GM19035 (cell line): Measurements from ENCODE around the gene CETN2.
"Not testable (repeated sequence)": the region's sequence is repeated elsewhere in the genome, so short reads cannot be mapped to it uniquely, and the experiment has no call there.

ENCODE experiments used
- ATAC-seq: cut with Tn5 transposase; IDR thresholded peaks from one replicate; pipeline ENCODE4 v1.9.1; 2021; ENCODE audit not compliant: unreplicated experiment

Gene CETN2

DNA sequence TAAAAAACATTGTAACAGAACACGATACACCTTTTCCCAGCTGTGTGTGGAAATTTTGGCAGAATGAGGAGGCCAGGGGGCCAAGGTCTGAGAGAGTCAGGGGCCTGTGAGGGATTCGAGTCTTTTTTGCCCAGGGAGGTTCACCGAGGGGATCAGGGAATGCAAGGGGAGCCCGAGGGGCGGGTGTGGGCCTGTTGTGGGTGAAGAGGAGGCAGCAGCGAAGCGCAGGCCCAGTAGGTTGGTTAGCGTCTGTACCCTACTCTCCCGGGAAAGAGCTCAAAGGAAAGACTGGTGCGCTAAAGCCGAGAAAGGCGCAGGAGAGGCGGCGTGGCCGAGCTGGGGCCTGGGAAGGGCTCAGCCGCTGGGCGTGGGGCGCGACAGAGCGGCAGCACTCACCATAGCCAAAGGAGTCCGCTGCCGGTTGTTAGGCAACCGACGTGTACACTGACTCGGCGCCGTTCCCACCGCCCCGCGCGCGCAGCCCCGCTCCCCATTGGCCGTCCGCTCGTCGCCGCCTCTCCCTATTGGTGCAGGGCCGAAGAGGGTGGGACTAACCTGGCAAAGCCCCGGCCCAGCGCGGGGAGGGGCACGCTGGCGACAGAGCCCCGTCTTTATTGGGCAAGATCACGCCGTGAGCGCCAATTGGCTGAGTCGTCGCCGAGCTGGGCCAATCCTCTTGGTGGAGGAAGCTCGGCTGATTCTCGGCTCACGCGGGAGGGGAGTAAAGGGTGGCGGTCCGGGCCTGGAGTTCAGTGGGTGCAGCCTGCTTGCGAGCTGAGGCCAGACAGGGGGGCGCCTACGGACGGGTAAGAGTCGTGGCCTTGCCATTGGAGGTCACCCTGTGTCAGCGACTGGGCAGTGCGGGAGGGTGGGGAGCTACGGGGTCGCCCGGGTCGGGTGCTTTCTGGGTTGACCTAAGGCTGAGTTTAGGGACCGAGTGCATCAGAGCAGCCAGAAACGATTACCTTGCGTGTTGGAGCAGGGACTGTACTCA, at the start of gene CETN2, which contains the start of gene NSDHL:
Gene CETN2 (minus strand): TSS at position 446 of the 994 bp plus-strand sequence. CDS start 47 bp downstream, at position 399.
Gene NSDHL (plus strand): TSS at position 752 of the 994 bp plus-strand sequence. CDS start 15,262 bp downstream, outside the sequence.
- peak; percentile 98 for ATAC-seq

DNA sequence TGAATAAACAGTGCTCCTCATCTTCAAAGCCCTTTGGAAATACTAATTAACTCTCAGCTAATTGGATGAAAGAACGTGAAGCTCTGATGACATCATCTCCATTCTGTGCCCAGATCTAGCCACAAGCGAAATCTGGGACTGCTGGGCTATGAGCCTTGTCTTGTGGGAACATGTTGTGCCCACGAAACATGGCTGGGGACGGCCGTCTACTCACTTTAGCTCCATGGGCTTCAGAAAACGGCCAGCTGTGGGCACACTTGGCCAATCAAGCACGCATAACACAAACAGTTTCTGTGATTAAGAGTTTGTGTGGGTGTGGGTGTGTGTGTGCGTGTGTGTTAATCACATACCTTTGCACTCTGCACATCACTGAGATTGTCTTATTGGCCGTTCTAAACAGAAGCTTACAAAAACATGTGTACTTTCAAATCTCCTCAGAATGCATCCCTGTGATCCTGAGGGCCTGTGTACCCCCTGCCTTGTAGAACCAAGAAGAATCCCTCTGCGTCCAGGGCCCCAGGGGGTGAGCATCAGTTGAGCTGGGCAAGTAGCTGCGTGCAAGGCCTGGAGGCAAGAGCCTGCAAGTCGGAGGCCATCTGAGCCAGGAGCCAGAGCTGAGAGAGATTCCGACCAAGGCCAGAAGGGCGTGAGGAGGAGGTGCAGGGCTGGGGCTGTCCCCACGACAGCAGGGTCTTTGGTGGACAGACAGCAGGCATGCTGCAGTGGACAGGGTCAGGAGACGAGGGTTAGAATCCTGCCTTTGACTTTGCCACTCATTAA, 48.6 kb upstream of the CETN2 start:
- ATAC-seq = no peak

DNA sequence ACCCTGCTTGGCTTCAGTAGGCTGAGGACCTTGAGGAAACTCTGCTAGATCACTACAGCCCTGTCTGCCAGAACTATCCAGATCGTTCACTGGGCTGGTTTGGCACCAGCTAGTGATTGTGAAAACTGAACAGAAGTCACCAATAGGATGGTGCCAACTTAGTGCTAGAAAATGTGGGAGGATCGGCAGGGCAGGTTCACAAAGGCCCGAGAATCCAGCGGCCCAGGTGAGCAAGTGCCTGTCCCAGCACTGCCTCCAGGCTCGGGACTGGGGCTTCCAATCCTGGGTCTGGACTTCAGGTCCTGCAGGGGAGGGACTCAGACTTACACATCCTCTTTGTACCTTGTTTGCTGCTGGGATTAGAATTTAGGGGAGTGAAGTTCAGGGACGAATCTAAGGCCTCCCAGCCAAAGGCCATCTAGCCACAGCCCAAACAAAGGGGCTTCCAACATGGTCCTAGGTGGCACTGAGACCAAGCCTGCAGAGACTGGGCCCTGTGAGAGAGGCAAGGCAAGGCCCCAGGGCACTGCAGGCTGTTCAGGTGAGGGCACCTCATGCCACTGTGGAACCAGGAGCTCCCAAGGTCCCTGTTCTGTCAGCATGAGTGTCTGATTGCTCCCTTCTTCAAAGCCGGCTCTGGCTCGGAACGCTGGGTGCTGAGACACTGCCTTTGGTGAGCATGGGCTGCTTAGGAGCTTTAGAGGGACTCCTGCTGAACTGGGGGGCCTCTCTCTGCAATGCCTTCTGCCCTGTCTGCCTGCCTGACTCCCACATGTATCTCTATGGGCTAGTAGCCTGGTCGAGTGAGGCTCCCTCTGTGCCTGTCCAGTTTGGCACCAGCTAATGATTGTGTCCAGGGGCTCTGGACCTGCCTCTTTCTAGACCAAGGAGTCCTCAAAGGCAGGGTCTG, 46.6 kb upstream of the CETN2 start:
- ATAC-seq = no peak

DNA sequence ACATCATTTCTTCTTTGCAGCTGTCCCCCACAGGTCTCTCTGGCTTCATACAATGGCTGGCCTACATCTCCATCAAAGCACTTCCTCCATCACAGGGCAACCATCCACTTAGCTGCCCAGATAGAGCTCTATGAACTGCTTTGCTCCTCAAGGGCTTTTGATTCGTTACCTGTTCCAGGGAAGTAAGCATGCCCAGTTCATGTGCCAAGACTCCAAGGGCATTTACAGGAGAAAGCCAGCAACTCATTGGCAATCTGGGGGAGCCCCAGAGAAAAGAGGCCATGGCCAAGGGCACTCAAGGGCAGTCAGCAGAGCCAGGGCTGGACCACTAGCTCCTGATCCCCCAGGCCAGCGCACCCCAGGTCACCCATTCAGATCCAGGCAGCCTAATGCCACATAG, 42.8 kb upstream of the CETN2 start:
- ATAC-seq = no peak

DNA sequence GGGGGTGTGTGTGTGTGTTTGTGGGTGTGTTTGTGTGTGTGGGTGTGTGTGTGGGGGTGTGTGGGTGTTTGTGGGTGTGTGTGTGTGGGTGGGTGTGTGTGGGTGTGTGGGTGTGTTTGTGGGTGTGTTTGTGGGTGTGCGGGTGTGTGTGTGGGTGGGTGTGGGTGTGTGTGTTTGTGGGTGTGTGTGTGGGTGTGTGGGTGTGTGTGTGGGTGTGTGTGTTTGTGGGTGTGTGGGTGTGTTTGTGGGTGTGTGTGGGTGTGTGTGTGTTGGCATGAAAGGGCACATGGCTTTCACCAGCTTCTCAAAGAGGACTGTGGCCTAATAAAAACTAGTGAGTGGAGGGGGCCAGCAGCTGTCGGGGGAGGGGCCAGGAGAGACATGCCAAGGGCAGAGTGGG, 42.0 kb upstream of the CETN2 start:
- ATAC-seq = no peak

DNA sequence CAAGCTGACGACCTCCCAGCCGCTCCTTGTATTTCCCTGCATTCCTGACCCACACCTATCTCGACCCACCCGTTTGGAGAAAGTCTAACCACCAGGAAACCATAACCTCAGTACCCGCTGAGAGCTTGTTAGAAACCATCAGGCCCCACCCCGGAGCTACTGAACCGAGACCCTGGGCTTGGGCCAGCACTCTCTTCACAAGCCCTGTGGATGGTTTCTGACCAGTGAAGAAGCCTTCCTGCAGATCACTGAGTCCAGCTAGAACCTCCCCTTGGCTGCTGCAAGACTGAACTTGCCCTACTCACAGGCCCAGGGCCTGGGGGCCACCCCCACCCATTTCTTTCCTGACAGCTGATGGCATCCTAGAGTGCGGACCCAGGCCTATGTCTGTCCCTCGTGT, 40.7 kb upstream of the CETN2 start:
- ATAC-seq = no peak

DNA sequence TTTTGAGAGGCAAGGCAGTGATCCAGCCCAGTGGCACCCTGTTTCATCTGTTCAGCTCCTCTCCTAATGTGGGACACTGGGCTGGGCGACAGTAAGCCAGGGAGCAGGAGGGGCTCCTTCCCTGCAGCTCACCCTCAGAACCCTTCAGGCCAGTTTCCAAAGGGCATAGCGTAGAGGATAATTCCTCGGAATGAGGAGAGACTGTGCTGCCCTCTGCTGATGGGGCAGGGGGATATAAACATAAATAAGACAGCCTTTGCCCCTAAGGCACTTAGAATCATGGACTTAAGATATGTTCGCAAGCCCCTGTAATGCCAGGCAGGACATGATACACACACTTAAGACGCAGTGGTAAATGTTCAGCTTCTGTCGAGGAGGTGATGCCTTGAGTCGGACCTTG, 39.4 kb upstream of the CETN2 start:
- no peak for ATAC-seq

DNA sequence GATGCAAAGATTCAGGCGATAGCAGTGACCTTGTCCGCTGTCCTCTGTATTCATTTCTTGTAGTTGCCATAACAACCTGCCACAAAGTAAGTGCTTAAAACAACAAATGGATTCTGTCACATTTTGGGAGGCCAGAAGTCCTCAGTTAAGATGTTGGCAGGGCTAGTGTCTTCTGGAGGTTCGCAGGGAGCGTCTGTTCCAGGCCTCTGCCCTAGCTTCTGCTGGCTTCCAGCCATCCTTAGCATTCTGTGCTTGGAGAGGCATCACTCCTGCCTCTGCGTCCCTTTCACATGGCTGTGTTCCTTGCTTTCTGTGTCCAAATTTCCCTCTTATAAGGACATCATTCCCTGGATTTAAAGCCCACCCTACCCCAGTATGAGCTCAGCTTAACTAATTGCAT, 35.8 kb upstream of the CETN2 start:
- no peak for ATAC-seq

DNA sequence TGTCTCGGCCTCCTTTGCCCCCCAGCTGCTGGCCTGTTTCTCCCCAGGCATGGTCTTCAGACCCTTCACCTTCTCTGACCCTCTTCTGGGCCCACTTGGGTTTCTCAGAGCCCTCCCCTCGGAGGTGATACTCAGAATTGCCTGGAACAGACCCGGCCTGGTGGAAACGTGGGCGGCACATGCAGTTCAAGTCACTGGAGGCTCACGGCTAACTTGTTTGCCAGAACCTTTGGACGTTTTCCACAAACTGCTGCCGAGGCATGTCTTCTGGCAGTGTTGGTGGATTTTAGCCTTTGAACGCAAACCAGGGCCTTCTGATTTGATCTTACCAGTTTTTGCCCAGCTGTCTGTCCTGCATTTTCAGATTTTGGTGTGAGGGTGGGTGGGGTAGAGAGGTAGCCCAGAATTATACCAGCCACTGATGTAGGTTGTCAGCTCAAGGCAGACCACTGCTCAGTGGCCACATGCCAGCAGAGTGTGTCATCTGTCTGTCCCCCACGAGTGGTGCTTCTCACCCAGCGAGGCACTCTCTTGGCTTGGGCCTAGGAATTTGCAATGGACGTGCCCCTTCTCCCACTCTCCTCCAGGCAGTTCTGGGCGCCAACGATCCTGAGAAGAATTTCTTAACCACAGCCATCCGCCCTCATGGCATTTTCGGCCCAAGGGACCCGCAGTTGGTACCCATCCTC, 34.8 kb upstream of the CETN2 start:
- no peak for ATAC-seq

DNA sequence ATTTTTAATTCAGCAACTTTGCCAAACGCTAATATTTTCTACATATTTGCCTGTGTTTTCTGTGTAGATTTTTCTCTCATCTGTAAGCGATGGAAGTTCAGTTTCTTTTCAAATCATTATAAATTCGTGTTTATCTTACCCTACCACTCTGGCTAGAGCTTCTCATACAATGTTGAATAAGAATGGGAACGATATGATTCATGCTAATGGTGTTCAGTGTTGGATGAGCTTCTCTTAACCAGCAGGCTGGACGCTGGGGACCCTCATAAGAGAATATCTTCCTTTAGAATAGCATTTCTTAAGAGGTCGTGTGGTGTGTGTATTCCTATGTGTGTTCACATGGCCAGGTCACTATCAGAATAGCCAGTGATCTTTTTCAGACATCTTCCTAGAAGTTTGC, 31.3 kb upstream of the CETN2 start:
- no peak for ATAC-seq

DNA sequence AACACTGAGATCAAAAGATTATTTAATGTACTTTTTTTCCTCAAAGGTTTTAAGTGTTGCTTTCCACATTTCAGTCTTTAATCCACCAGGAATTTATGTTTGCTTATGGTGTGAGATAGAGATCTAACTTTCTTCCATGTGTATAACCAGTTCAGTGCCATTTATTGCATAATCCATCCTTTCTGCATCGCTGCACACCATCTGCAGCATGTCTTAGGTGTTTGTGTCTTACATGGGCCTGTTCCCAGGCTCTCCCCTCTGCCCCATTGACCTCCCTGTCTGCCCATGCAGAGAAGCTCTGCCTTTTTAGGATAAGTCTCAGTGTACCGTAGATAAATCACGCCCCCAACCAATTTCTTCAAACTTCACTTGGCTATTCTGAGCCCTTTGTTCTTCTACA, 30.6 kb upstream of the CETN2 start:
- ATAC-seq = no peak

DNA sequence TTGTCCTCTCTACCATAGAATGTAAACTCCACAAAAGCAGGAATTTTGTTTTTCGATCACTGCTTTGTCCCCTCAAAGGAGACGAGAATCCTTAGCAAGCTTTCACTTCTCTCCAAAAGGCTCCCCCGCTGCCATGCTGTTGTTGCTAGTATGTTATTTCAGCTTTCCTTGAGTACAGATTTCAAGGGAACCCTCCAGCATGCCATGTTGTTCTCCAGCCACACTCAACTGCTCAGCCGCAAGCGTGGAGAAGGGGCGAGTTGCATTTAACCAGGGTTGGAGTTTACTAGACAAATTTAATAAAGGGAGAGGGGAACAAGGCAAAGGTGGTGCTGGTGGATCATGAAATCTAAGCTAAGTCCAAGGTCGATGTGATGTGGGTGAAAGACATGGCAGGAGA, 23.4 kb upstream of the CETN2 start:
- no peak for ATAC-seq

DNA sequence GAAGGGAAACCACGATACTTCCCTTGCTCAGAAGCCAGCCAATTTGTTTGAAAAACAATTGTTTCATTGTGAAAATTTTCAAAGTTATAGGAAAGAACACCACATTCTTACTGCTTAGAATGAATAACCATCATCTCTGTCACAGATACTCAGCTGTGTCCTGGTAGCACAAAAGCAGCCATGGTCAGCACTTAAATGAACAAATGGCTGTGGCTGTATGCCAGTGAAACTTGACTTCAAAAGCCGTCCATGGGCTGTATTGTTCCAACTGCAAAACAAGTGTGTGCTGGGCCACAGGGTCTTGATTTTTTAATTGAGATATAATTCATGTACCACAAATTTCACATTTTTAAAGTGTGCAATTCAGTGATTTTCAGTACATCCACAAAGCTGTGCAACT, 19.9 kb upstream of the CETN2 start:
- ATAC-seq = no peak

DNA sequence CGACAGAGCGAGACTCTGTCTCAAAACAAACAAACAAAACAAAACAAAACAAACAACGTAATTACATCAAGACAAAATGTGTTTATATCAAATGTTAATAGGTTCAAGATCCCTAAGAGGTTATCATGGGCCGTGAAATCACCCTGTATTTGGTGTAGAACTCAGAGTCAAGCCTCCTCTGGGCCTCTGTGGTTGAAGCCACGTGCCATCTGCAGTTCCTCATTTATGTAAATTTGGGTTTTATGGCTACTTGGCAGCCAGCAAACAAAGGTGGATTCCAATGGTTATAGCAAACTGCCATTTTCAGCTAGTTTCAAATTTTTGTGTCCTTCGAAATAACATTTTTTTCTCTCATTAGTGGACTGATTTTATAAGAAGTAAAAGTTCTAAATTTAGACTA, 16.7 kb upstream of the CETN2 start:
- ATAC-seq = no peak

DNA sequence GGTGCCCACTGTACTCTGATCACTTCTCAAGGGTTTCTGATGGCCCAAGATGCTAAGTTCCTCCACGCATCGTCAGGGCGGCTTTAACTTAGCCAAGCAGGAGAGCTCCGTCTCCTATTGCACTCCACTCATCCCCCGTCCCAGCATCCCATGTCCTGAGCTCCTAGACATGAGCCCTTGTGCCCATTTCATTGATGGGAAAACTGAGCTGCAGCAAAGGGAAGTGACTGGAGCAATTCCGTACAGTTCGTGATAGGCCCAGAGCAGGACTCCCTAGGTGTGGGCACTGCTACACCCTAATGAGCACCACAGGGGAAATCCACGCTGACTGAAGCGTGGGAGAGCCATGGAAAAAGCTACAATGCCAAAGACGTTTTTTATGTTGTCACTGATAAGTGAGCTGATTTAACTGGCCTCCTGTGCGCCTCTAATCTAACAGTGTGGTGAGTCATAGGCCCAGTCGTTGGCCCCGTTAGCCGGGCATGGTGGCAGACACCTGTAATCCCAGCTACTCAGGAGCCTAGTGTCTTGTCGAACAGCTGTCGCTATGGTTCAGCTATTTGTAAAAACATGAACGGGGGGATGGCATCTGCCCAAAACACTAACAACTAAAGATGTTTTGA, 15.2 kb upstream of the CETN2 start:
- ATAC-seq = no peak

DNA sequence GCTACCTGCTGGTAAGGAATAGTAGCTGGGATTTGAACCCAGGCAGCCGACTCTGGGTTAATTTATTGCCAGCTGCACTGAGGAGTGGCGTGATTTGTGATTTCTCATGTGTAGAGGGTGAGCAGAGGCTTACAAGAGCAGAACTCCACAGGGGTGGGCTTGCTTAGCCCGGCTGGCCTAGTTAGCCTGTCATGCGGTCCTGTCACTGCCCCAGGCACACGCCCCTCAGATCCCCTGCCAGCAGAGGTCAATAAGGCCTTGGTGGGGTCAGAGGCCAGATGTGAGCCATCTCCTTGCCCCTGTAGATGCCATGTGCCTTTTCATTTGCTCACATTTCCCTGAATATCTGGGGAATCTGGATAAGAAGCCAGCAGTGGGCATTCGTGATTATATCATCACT, 13.7 kb upstream of the CETN2 start:
- ATAC-seq = no peak

DNA sequence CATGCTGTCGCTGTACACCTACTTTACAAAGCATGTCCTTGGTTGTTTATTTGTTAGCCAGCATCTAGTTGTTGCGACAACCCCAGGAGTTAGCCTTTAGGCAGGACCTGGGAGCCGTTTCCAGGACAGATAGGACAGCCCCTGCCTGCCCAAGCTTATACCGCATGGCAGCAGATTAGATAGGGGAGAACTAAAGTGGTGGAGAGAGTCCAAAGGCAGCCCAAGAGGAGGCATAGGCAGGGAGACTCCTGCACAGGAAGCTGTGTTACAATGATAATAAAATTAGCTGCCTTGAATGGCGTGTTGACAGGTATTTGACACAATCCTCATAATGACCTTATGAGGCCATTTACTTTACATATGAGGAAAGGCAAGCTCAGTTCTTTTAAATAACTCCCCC, 13.3 kb upstream of the CETN2 start:
- no peak for ATAC-seq

DNA sequence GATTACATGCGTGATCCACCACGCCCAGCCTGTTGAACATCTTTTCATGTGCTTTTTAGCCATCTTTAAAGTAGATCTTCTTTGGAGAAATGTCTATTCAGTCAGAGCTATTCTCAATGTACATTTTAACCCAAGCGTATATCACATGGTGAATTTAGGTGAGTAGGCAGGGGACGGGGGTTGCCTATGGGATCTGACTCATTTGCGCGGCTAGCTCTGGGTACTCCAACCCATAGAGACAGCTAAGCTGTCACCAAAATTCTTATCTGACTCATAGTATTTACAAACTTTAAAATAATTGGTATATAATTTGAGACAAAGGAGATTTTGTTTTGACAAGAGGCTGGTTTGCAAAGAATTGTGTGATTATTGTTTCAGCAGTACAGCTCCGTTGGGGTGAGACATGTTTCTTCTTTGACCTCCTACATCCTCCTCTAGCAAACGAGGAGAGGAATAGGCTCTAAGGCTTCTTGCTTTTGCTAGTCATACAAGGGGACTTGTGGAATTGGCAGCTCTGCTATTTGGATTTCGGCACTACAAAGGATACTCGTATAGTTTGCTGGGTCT, 12.3 kb upstream of the CETN2 start:
- ATAC-seq = no peak

DNA sequence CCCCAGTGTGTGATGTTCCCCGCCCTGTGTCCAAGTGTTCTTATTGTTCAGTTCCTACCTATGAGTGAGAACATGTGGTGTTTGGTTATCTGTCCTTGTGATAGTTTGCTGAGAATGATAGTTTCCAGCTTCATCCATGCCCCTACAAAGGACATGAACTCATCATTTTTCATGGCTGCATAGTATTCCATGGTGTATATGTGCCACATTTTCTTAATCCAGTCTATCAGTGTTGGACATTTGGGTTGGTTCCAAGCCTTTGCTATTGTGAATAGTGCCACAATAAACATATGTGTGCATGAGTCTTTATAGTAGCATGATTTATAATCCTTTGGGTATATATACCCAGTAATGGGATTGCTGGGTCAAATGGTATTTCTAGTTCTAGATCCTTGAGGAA, 4.9 kb upstream of the CETN2 start:
- ATAC-seq = not testable (repeated sequence)
